ENCODE results near the gene PITHD1. TPM values are rescaled to one million over a fixed set of nuclear protein-coding genes. Genes with fewer than 3 reads are reported as not detected.
"Not testable (repeated sequence)": the region's sequence is repeated elsewhere in the genome, so short reads cannot be mapped to it uniquely, and the experiment has no call there.

The PITHD1 gene
- total RNA-seq, 2 experiments from 2014 or later: 67.2 to 69.0 TPM

DNA sequence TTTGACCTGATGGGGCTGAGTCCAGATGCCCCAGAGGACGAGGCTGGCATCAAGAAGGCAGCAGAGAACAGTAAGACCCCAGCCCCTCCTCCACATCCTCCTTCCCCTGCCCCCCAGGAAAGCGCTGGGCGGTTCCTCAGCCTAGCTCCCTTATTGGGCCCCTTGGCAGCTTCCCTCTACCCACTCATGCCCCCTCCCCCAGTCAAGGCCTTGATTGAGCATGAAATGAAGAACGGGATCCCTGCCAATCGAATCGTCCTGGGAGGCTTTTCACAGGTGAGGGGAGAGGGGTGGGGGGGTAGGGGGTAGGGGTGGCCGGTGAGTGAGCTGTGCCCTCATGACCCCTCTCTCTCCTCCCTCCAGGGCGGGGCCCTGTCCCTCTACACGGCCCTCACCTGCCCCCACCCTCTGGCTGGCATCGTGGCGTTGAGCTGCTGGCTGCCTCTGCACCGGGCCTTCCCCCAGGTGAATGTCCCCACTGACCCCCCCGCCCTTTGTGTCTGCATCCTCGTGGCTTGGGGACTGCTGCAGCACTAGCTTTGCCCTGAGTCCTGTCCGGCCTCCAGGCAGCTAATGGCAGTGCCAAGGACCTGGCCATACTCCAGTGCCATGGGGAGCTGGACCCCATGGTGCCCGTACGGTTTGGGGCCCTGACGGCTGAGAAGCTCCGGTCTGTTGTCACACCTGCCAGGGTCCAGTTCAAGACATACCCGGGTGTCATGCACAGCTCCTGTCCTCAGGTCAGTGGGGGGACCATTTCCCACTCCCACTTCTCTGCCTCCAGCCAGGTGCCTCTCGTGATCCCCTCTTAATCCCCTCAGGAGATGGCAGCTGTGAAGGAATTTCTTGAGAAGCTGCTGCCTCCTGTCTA lies 15.9 kb downstream of the PITHD1 start:
- intact Hi-C loops (cut with micrococcal nuclease): no loop called here
- H3K36me3 Mint-ChIP-seq: peaks cover 18% of the 10 kb centered on the region
- ChIA-PET CTCF (no interaction called here), POLR2A (interaction anchor here (0.5 to 6.9 kb wide), 3 partner anchors 15 to 172 kb away, joined by 3 to 40 read pairs (median 4); partner anchors contain the start of gene PITHD1)
- no peak overlapping the region for H3K27ac Mint-ChIP-seq
- H3K9me3 Mint-ChIP-seq: no peaks in the 10 kb centered on the region
- no peak for DNase-seq
- H3K27me3 Mint-ChIP-seq: no peaks in the 10 kb centered on the region
- peaks cover 31% of the 10 kb centered on the region for H3K4me1 Mint-ChIP-seq (ENCODE audit: low read depth)
- H3K4me3 Mint-ChIP-seq: no peak overlapping the region

DNA sequence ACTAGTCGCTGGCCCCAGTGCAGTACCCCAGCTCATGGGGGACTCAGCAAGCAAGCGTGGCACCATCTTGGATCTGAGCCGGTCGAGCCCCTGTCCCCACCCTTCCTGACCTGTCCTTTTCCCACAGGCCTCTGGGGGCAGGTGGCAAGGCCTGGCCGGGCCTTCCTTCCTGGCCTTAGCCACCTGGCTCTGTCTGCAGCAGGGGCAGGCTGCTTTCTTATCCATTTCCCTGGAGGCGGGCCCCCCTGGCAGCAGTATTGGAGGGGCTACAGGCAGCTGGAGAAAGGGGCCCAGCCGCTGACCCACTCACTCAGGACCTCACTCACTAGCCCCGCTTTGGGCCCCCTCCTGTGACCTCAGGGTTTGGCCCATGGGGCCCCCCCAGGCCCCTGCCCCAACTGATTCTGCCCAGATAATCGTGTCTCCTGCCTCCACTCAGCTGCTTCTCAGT lies 16.5 kb downstream of the PITHD1 start:
- H3K36me3 Mint-ChIP-seq: peaks cover 20% of the 10 kb centered on the region
- CTCF ChIA-PET; H3K4me3 Mint-ChIP-seq; DNase-seq; H3K9me3 Mint-ChIP-seq; H3K27ac Mint-ChIP-seq; POLR2A ChIA-PET; intact Hi-C loops (cut with micrococcal nuclease); H3K27me3 Mint-ChIP-seq: not testable (repeated sequence)
- peaks cover 37% of the 10 kb centered on the region for H3K4me1 Mint-ChIP-seq (ENCODE audit: low read depth)

DNA sequence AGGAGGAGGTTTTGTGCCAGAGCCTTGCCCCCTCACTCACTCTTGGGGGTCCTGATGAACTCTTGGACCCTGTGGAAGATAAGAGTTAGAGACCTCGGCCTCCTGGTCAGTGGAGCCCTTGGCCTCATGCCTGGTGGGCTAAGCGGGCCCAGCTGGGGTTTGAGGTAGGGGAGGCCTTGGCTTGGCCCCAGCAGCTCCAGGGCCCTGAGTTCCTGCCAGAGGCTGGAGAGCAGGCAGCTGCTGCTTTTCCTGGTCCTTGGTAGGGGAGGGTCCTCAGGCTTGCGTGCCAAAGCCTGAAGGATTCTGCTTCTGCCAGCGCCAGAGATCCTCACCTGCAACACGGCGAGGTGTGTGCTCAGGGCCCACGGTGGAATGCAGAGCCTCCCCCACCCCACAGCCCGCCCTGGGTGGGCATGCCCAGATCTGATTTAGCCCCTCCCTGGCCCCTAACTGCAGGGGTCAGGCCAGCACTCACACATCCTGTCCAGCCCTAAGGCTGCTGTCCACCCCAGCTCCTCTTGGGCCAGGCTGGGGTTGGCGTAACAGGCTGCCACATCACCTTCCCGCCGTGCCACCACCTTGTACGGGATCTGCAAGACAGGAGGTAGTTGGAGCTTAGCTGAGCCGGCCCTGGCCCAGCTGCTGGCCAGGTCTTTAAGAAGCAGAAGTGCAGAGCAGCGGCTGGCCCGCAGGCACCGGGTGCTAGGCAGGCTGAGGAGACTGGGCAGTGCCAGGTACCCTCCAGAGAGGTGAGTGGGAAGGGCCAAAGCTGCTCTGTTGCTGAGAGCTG lies 17.7 kb downstream of the PITHD1 start:
- ChIA-PET CTCF (no interaction called here), POLR2A (no interaction called here)
- Mint-ChIP-seq H3K4me3 (no peak overlapping the region), H3K9me3 (no peaks in the 10 kb centered on the region), H3K27me3 (no peaks in the 10 kb centered on the region), H3K36me3 (peaks cover 21% of the 10 kb centered on the region), H3K4me1 (ENCODE audit: low read depth) (peaks cover 29% of the 10 kb centered on the region), H3K27ac (no peak overlapping the region)
- intact Hi-C loops (cut with micrococcal nuclease): no loop called here
- DNase-seq: no peak

DNA sequence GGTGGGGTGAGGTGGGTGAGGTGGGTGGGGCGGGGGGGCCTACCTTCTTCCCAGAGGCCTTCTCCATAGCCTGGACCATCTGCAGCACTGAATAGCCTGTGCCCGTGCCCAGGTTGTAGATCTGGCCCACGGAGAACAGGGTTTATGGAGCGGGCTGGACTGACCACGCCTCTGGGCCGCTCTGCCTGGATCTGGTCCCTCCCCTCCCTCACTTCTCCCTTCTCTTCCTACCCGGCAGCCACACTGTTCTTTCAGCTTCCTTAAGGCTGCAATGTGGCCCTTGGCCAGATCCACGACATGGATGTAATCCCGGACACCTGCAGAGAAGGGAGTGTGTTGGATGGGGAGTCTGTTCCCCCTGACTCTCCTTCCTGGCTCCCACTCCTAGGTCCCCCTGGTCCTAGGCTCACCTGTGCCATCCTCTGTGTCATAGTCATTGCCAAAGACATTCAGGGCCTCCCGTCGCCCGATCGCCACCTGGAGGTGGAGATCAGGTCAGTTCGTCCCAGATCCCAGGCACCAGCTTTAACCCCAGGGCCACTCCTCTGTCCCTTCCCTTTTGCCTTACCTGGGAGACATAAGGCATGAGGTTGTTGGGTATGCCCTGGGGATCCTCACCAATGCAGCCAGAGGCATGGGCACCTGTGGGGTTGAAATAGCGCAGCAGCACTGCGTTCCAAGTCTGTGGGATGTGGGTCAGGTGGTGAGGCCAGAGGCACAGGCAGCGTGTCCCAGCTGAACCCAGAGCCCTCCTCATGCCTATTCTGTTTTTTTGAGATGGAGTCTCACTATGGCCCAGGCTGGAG lies 18.5 kb downstream of the PITHD1 start:
- DNase-seq: no peak
- Mint-ChIP-seq H3K4me1 (ENCODE audit: low read depth) (peaks cover 27% of the 10 kb centered on the region), H3K27me3 (no peaks in the 10 kb centered on the region), H3K36me3 (peaks cover 21% of the 10 kb centered on the region), H3K27ac (no peak overlapping the region), H3K4me3 (no peak overlapping the region), H3K9me3 (no peaks in the 10 kb centered on the region)
- ChIA-PET CTCF (interaction anchor here (6.5 kb wide), 1 partner anchor 26 kb away, joined by 38 read pairs; no protein-coding TSS in a partner anchor), POLR2A (no interaction called here)
- intact Hi-C loops (cut with micrococcal nuclease): no loop called here

DNA sequence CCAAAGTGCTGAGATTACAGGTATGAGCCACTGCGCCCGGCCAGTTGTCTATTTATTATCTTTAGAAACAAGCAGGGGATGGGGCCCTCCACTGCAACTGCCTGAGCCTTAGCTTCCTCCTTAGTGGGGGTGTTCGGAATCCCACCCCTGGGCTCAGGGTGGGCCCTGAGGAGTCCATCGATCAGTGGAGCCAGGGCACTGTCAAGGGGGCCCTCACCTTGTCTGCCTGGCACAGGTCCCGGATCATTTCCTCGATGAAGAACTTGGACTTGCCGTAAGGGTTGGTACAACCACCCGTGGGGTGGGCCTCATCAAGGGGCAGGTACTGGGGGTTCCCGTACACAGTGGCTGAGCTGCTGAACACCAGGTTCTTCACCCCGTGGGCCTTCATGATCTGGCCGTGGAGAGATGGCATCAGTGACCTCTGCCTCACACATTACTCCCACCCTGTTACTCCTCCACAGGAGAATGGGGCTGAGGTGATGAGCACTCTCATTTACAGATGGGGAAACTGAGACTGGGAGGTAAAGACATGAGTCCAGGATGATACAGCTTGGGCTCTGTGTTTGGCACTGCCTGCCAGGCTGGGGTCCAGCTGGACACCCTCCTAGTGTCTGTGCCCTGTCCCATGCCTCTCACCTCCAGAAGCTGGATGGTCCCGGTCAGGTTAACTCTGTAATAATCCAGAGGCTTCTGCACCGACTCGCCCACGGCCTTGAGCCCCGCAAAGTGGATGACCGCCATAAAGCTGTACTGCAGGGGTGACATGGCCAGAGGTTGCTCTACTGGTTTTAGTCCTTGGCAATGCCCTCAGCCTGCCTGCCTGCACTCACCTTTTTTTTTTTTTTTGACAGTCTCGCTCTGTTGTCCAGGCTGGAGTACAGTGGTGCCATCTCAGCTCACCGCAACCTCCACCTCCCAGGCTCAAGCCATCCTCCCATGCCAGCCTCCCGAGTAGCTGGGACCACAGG lies 19.5 kb downstream of the PITHD1 start:
- POLR2A ChIA-PET: interaction anchor here (0.6 kb wide), 1 partner anchor 296 kb away, joined by 3 read pairs; no protein-coding TSS in a partner anchor
- H3K4me1 Mint-ChIP-seq (ENCODE audit: low read depth): peaks cover 20% of the 10 kb centered on the region
- CTCF ChIA-PET: interaction anchor here (0.8 to 6.5 kb wide), 4 partner anchors 12 to 27 kb away, joined by 4 to 38 read pairs (median 6); no protein-coding TSS in a partner anchor
- no peak for DNase-seq
- no peaks in the 10 kb centered on the region for H3K27me3 Mint-ChIP-seq
- intact Hi-C loops (cut with micrococcal nuclease): no loop called here
- H3K4me3 Mint-ChIP-seq: no peak overlapping the region
- H3K36me3 Mint-ChIP-seq: peaks cover 21% of the 10 kb centered on the region
- no peak overlapping the region for H3K27ac Mint-ChIP-seq
- no peaks in the 10 kb centered on the region for H3K9me3 Mint-ChIP-seq

DNA sequence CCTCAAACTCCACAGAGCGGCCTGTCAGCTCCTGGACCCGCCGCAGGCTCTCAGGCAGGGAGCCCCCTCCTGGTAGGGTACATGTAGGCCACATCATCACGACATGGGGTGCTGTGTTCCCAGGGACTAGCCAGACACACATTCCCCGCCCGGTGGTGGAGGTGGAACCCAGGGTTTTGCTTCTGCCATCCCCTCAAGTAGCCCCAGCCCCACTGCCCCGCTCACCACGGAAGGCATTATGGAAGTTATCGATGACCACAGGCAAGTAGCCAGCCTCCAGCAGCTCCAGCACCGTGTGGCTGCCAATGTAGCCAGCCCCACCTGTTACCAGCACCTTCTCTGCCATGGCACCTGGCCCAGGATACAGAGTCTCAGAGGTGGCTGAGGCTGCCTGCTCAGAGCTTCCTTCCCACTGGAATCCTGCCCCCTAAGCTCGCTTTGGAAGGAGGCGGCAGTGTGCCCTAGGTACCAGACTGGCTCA lies 20.5 kb downstream of the PITHD1 start:
- H3K36me3 Mint-ChIP-seq: peaks cover 21% of the 10 kb centered on the region
- intact Hi-C loops (cut with micrococcal nuclease): no loop called here
- no peak overlapping the region for H3K27ac Mint-ChIP-seq
- H3K9me3 Mint-ChIP-seq: no peaks in the 10 kb centered on the region
- POLR2A ChIA-PET: interaction anchor here (0.6 to 2.6 kb wide), 2 partner anchors 8 to 55 kb away, joined by 3 to 20 read pairs; partner anchors contain the start of genes ELOA and LYPLA2
- H3K4me3 Mint-ChIP-seq: no peak overlapping the region
- CTCF ChIA-PET: interaction anchor here (1.2 to 6.5 kb wide), 4 partner anchors 11 to 28 kb away, joined by 5 to 38 read pairs (median 6); no protein-coding TSS in a partner anchor
- H3K4me1 Mint-ChIP-seq (ENCODE audit: low read depth): peaks cover 14% of the 10 kb centered on the region
- no peak for DNase-seq
- H3K27me3 Mint-ChIP-seq: no peaks in the 10 kb centered on the region

DNA sequence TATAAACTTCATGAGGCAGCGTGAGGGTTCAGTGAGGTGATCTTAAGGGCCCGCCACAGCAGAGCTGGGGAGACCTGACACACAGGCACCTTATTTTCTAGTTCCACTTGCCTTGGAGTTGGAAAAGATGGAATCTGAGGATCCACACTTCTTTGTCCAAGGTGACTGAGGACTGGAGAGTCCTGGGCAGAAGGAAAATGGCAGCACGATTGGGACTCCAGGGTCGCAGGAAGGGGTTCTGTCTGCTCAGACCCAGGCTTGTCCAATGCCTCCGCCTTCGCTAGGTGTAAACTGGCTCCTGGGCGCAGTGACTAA lies 21.0 kb downstream of the PITHD1 start:
- CTCF ChIA-PET: interaction anchor here (1.2 to 6.5 kb wide), 4 partner anchors 10 to 28 kb away, joined by 5 to 38 read pairs (median 6); no protein-coding TSS in a partner anchor
- intact Hi-C loops (cut with micrococcal nuclease): no loop called here
- POLR2A ChIA-PET: interaction anchor here (0.6 to 4.0 kb wide), 5 partner anchors 8 to 108 kb away, joined by 3 to 20 read pairs (median 4); partner anchors contain the start of genes ELOA, HMGCL, LYPLA2 and RPL11
- peaks cover 21% of the 10 kb centered on the region for H3K36me3 Mint-ChIP-seq
- peaks cover 14% of the 10 kb centered on the region for H3K4me1 Mint-ChIP-seq (ENCODE audit: low read depth)
- peak overlapping the region; percentile 94 for H3K4me3 Mint-ChIP-seq
- H3K27me3 Mint-ChIP-seq: no peaks in the 10 kb centered on the region
- no peak for DNase-seq
- H3K27ac Mint-ChIP-seq: peak overlapping the region; percentile 90
- no peaks in the 10 kb centered on the region for H3K9me3 Mint-ChIP-seq

DNA sequence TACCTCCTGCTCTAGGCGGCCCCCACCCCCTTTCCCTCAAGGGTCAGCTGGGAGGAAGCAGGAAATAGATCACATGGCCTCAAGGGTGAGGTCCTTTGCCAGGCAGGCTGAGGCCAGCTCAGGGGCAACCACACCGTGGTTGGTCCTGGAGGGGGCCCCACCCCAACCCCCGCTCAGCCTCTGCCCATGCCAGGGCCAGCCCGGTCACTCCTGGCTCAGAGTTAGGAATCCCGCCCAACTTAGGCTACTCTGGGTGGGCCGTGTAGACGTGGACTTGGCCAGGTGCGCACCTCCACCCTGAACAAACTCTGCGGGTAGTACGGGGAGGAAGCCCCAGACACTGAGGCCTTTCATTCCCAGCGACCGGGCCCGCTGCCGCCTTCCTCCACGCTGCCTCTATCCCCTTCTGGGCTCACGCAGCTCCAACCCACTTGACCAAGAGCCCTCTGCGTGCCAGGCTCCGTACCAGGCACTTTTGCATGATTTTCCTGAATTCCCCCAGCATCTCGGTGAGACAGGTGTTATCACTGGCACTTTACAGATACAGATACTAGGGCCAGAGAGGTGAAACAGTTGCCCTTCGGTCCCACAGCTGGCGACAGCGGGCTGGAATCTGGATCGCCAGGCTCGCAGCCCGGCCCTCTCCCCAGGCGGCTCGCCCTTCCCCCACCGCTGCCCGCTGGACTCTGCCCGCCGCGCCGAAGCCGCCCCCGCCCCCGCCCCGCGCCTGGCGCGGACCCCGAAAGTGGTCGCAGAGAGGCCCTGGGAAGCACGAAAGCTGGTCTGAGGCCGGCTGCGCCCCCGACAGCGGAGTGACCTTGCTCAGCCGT lies 21.6 kb downstream of the PITHD1 start:
- intact Hi-C loops (cut with micrococcal nuclease): loop anchor here (1.0 kb wide), 4 partner anchors 8 to 181 kb away; partner anchors contain the start of genes LYPLA2, PITHD1, PNRC2 and SRSF10
- H3K27me3 Mint-ChIP-seq: no peaks in the 10 kb centered on the region
- peaks cover 17% of the 10 kb centered on the region for H3K36me3 Mint-ChIP-seq
- peak overlapping the region; percentile 94 for H3K4me3 Mint-ChIP-seq
- peak; percentile 74 for DNase-seq
- H3K27ac Mint-ChIP-seq: peak overlapping the region; percentile 90
- peaks cover 14% of the 10 kb centered on the region for H3K4me1 Mint-ChIP-seq (ENCODE audit: low read depth)
- ChIA-PET POLR2A (interaction anchor here (0.6 to 4.0 kb wide), 8 partner anchors 9 to 108 kb away, joined by 3 to 20 read pairs (median 4); partner anchors contain the start of genes ELOA, HMGCL, LYPLA2 and RPL11), CTCF (interaction anchor here (1.1 to 6.5 kb wide), 6 partner anchors 10 to 117 kb away, joined by 3 to 39 read pairs (median 5); no protein-coding TSS in a partner anchor)
- no peaks in the 10 kb centered on the region for H3K9me3 Mint-ChIP-seq

DNA sequence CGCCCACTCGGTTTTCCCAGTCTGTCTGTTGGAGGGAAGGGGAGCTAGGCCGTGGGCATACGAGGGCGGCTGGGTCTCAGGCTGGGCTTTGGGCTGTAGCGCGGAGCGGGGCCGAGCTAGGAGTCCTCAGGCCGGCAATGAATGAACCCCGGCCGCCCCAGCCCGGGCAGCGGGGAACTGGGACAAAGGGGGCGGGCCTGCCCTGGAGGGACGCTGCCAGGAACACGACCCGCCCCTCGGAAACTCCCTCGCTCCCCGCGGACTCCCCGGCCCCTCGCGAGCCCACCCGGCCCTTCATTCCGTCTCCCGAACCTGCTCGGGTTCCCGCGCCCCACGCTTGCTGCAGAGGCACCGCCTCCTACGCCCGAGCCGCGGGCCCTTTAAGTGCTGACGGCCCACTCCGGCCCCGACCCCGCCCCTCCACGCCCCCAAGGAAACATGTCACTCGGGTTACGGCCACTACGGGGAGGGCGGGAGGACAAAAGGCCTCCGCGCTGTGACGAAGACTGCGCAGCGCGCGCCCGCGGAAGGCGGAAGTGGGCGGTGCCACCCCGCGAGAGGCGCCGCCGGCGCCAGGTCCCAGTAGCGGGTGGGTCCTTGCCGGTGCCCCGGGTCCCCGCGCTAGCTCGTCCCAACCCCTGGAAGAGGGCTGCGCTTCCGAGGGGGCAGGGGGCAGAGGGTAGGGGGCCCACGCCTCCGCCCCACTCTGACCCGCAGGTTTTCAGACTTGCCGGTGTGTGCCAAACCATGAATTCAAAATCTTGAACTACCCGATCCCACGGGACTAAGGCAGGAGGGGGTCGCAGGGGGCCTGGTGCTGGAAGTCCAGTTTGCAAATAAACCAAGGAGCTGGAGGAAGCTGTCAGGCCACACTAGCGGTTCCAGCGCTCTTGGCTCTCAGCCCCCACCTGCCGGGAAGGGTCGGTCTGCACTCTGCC lies 22.5 kb downstream of the PITHD1 start, which contains the start of gene GALE:
GALE (minus strand) TSS at position 355 of the 938 bp plus-strand sequence. CDS start 1,747 bp downstream, outside the sequence.
- ChIA-PET POLR2A (interaction anchor here (0.6 to 4.0 kb wide), 10 partner anchors 10 to 104 kb away, joined by 3 to 20 read pairs (median 4); partner anchors contain the start of genes HMGCL, LYPLA2 and PITHD1), CTCF (interaction anchor here (0.8 to 6.5 kb wide), 7 partner anchors 9 to 116 kb away, joined by 3 to 39 read pairs (median 3); partner anchors contain the start of gene LYPLA2)
- intact Hi-C loops (cut with micrococcal nuclease): loop anchor here (1.0 kb wide), 4 partner anchors 9 to 180 kb away; partner anchors contain the start of genes LYPLA2, PITHD1, PNRC2 and SRSF10
- Mint-ChIP-seq H3K9me3 (no peaks in the 10 kb centered on the region), H3K4me1 (ENCODE audit: low read depth) (peaks cover 14% of the 10 kb centered on the region), H3K4me3 (peak within 1 kb of the TSS; percentile 94), H3K27ac (peak within 1 kb of the TSS; percentile 90), H3K27me3 (no peaks in the 10 kb centered on the region), H3K36me3 (peaks cover 15% of the 10 kb centered on the region)
- DNase-seq: peak; percentile 98

Measured in activated CD4-positive, alpha-beta memory T cell treated with anti-CD3 and anti-CD28 coated beads for 36 hours (primary cell).